Thyroid gland (tissue), 4 donors: Measurements from ENCODE around the gene TPPP2. TPM values are rescaled to one million over a fixed set of nuclear protein-coding genes. Genes with fewer than 3 reads are reported as not detected.
"Not testable (repeated sequence)": the region's sequence is repeated elsewhere in the genome, so short reads cannot be mapped to it uniquely, and the experiment has no call there.

Experiments
- DNase-seq, 2 donors: peaks; one replicate each; pipeline ENCODE4 v3.0.0-alpha.2; 2019
- H3K27ac ChIP-seq, 3 donors: fragments of 200-600 bp; sonication (generic); 1 replicate in 2 of 3; 2 replicates in 1 of 3; pipeline ENCODE4 v1.5.1; 2016 to 2019; ENCODE audit warnings: mild to moderate bottlenecking in 1 of 3, moderate library complexity in 1 of 3
- H3K27me3 ChIP-seq: fragments of 200-600 bp; sonication (generic); one replicate; pipeline ENCODE4 v1.5.1; 2019
- H3K36me3 ChIP-seq, 2 donors: fragments of 200-600 bp; sonication (generic); one replicate each; pipeline ENCODE4 v1.5.1; 2016 to 2019
- H3K4me1 ChIP-seq, 2 donors: fragments of 200-600 bp; sonication (generic); one replicate each; pipeline ENCODE4 v1.5.1; 2017 to 2019
- H3K4me3 ChIP-seq, 3 donors: fragments of 200-600 bp; sonication (generic); replicated peaks in 1 of 3; 1 replicate in 2 of 3; 2 replicates in 1 of 3; pipeline ENCODE4 v1.5.1; 2016; ENCODE audit warnings: mild to moderate bottlenecking in 1 of 3
- H3K9me3 ChIP-seq: fragments of 200-600 bp; sonication (generic); one replicate; pipeline ENCODE4 v1.5.1; 2017
- CTCF ChIP-seq, 6 experiments: fragments of 200-600 bp in 3 of 6; fragments of 450-650 bp in 3 of 6; sonication (generic) in 3 of 6; IDR thresholded peaks; one replicate each; pipeline ENCODE4 v1.5.1; 2016 to 2019; ENCODE audit warnings: antibody characterized with exemption in 6 of 6, mild to moderate bottlenecking in 2 of 6, inconsistent platforms in 1 of 6, moderate library complexity in 1 of 6
- POLR2A ChIP-seq, 2 donors: fragments of 450-650 bp; IDR thresholded peaks; one replicate each; pipeline ENCODE4 v1.6.1; 2017; ENCODE audit warnings: antibody characterized with exemption in 2 of 2, mild to moderate bottlenecking in 2 of 2, moderate library complexity in 1 of 2
- WGBS, 2 donors: methylation state at CpG; one replicate each; pipeline ENCODE4 v1.1.5; 2017; 5-methylcytosine and 5-hydroxymethylcytosine counted together
- intact Hi-C: fragments of 100-400 bp; cut with DNase I; formaldehyde crosslinking; loops from one replicate; pipeline ENCODE4 v1.15.1; 2023
- total RNA-seq, 4 donors: library from RNA; depleted of rRNA; stranded (reverse); fragments of >200 nt; gene quantifications; one replicate each; pipeline ENCODE4 v1.2.3, GENCODE V29; 2016

The TPPP2 gene
- total RNA-seq, 4 donors from 2014 or later: not detected

- Histone ChIP-seq H3K36me3 (peaks cover 9 to 13% of the 10 kb centered on the region in 2 donors), H3K4me1 (no peaks in the 10 kb centered on the region), H3K9me3 (no peaks in the 10 kb centered on the region), H3K27ac (no peak overlapping the region), H3K4me3 (no peak overlapping the region), H3K27me3 (no peaks in the 10 kb centered on the region)
- no peak for DNase-seq
- no peak for TF ChIP-seq CTCF (IDR thresholded peaks at IDR 0.05)
- TF ChIP-seq POLR2A (IDR thresholded peaks at IDR 0.05): no peak
- intact Hi-C loops: no loop called here
- WGBS, 2 donors: 79 to 81% methylated on average over 5 to 7 of the region's 7 CpGs
Measured at GRCh38 chr14:21001218-21001617, 28.8 kb upstream of the TPPP2 start.

- Histone ChIP-seq H3K27ac (no peak overlapping the region), H3K36me3 (no peaks in the 10 kb centered on the region), H3K4me3 (no peak overlapping the region), H3K9me3 (no peaks in the 10 kb centered on the region), H3K4me1 (no peaks in the 10 kb centered on the region), H3K27me3 (no peaks in the 10 kb centered on the region)
- no peak for DNase-seq
- intact Hi-C loops: no loop called here
- no peak for TF ChIP-seq CTCF (IDR thresholded peaks at IDR 0.05)
- TF ChIP-seq POLR2A (IDR thresholded peaks at IDR 0.05): no peak
- 80 to 86% methylated on average over 14 of the region's 14 CpGs for WGBS, 2 donors
Measured at GRCh38 chr14:21003788-21004346, 26.1 kb upstream of the TPPP2 start.

DNA sequence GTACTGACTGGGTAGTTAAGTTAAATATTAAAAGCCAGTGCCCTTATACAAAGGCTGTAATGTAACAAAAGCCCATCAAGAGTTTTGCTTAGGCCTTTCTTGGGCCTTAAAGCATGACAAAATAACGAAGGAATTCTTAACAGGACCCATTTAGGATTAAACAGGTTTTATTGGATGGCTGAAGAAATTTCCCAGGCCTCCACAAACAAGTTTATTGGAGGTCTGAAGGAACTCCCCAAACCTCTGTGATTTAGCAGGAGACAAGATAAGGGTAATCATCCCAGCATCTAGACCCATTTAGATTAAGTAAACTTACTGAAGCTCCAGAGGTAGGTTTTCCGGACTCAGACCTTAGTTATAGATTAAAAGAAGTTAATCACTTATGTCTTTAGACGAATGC is 20.3 kb upstream of the TPPP2 start:
- H3K9me3 ChIP-seq, H3K27me3 ChIP-seq, H3K27ac ChIP-seq, intact Hi-C loops, DNase-seq, H3K4me1 ChIP-seq, H3K4me3 ChIP-seq, H3K36me3 ChIP-seq: not testable (repeated sequence)
- 78 to 80% methylated on average over 3 of the region's 3 CpGs for WGBS, 2 donors

GRCh38 chr14:21011136-21011535 is 18.9 kb upstream of the TPPP2 start:
- Histone ChIP-seq H3K4me3 (no peak overlapping the region), H3K36me3 (no peaks in the 10 kb centered on the region), H3K4me1 (no peaks in the 10 kb centered on the region), H3K27ac (no peak overlapping the region), H3K9me3 (no peaks in the 10 kb centered on the region), H3K27me3 (no peaks in the 10 kb centered on the region)
- WGBS, 2 donors: 75 to 91% methylated on average over 1 of the region's 1 CpG
- DNase-seq: no peak
- intact Hi-C loops: no loop called here
- TF ChIP-seq CTCF (IDR thresholded peaks at IDR 0.05) (no peak), POLR2A (IDR thresholded peaks at IDR 0.05) (no peak)

GRCh38 chr14:21014761-21015190 is 15.2 kb upstream of the TPPP2 start:
- Histone ChIP-seq H3K36me3 (peaks cover 11 to 18% of the 10 kb centered on the region in 2 donors), H3K27me3 (no peaks in the 10 kb centered on the region), H3K4me3 (no peak overlapping the region), H3K9me3 (no peaks in the 10 kb centered on the region), H3K4me1 (no peaks in the 10 kb centered on the region), H3K27ac (no peak overlapping the region)
- WGBS, 2 donors: 0 to 1% methylated on average over 4 of the region's 4 CpGs
- no peak for TF ChIP-seq POLR2A (IDR thresholded peaks at IDR 0.05)
- TF ChIP-seq CTCF (IDR thresholded peaks at IDR 0.05): peak; percentile 91 to 97 (median 95)
- intact Hi-C loops: loop anchor here (5.0 kb wide), 1 partner anchor 78 kb away; no protein-coding TSS in a partner anchor
- peak; percentile 84 to 91 for DNase-seq
